Progenitor cell of endocrine pancreas (in vitro differentiated cells): Measurements from ENCODE around the gene TPX2. TPM values are rescaled to one million over a fixed set of nuclear protein-coding genes. Genes with fewer than 3 reads are reported as not detected.

Source experiments
- DNase-seq: peaks from one replicate; pipeline ENCODE4 v3.0.0; 2021; ENCODE audit warnings: low spot score; ENCODE audit not compliant: unreplicated experiment
- H3K27ac Mint-ChIP-seq: 2 replicates; pipeline ENCODE4 v1.8.0; 2021; ENCODE audit warnings: mild to moderate bottlenecking, moderate library complexity, mixed read lengths
- H3K27me3 Mint-ChIP-seq: 2 replicates; pipeline ENCODE4 v1.8.0; 2021; ENCODE audit warnings: mixed read lengths
- H3K36me3 Mint-ChIP-seq: 2 replicates; pipeline ENCODE4 v1.8.0; 2022; ENCODE audit warnings: mixed read lengths; ENCODE audit not compliant: insufficient read depth
- H3K4me1 Mint-ChIP-seq: 2 replicates; pipeline ENCODE4 v1.8.0; 2021; ENCODE audit warnings: low read depth, mixed read lengths
- H3K4me3 Mint-ChIP-seq: 2 replicates; pipeline ENCODE4 v1.8.0; 2021; ENCODE audit warnings: low read depth, mild to moderate bottlenecking, moderate library complexity, mixed read lengths
- H3K9me3 Mint-ChIP-seq: 2 replicates; pipeline ENCODE4 v1.8.0; 2021; ENCODE audit warnings: low read depth, mixed read lengths
- CTCF ChIP-seq: fragments of 200-600 bp; sonication (generic); IDR thresholded peaks from one replicate; pipeline ENCODE4 v1.5.0; 2021; ENCODE audit warnings: antibody characterized with exemption, mild to moderate bottlenecking; ENCODE audit not compliant: unreplicated experiment
- total RNA-seq: library from RNA; stranded (reverse); gene quantifications from 2 replicates; pipeline ENCODE4 v1.2.1, GENCODE V29; 2021

TPX2 gene
- total RNA-seq, 1 donor from 2014 or later, result 77.0 TPM

- H3K4me3 Mint-ChIP-seq, result no peak overlapping the region
- no peaks in the 10 kb centered on the region for H3K9me3 Mint-ChIP-seq
- H3K36me3 Mint-ChIP-seq, result peaks cover 25% of the 10 kb centered on the region
- no peaks in the 10 kb centered on the region for H3K27me3 Mint-ChIP-seq
- peak overlapping the region; percentile 27 for H3K27ac Mint-ChIP-seq
- DNase-seq, result no peak
- no peak for TF ChIP-seq CTCF
- peaks cover 49% of the 10 kb centered on the region for H3K4me1 Mint-ChIP-seq
These were observed 44.1 kb upstream of the TPX2 start for GRCh38 chr20:31694842-31695593.

GRCh38 chr20:31695849-31696804 lies 43.0 kb upstream of the TPX2 start:
- Mint-ChIP-seq H3K9me3 (no peaks in the 10 kb centered on the region), H3K4me3 (no peak overlapping the region), H3K4me1 (peaks cover 49% of the 10 kb centered on the region), H3K27ac (peak overlapping the region; percentile 55), H3K27me3 (no peaks in the 10 kb centered on the region), H3K36me3 (peaks cover 24% of the 10 kb centered on the region)
- DNase-seq, result no peak
- no peak for TF ChIP-seq CTCF

- H3K27me3 Mint-ChIP-seq, result no peaks in the 10 kb centered on the region
- H3K4me3 Mint-ChIP-seq, result no peak overlapping the region
- no peak for TF ChIP-seq CTCF
- H3K36me3 Mint-ChIP-seq, result peaks cover 26% of the 10 kb centered on the region
- DNase-seq, result no peak
- H3K4me1 Mint-ChIP-seq, result peaks cover 45% of the 10 kb centered on the region
- H3K9me3 Mint-ChIP-seq, result no peaks in the 10 kb centered on the region
- H3K27ac Mint-ChIP-seq, result peak overlapping the region; percentile 94
These were observed 40.8 kb upstream of the TPX2 start for GRCh38 chr20:31698243-31698802.

- H3K36me3 Mint-ChIP-seq, result peaks cover 26% of the 10 kb centered on the region
- H3K27me3 Mint-ChIP-seq, result no peaks in the 10 kb centered on the region
- no peak for TF ChIP-seq CTCF
- H3K4me1 Mint-ChIP-seq, result peaks cover 44% of the 10 kb centered on the region
- no peak overlapping the region for H3K4me3 Mint-ChIP-seq
- no peaks in the 10 kb centered on the region for H3K9me3 Mint-ChIP-seq
- DNase-seq, result no peak
- H3K27ac Mint-ChIP-seq, result peak overlapping the region; percentile 94
These were observed 40.0 kb upstream of the TPX2 start for GRCh38 chr20:31698803-31699718.
